GM12872 (cell line): ENCODE measurements around the gene GRIK5.

Experiments
- TF ChIP-seq, protein P1 (sequence below): IDR thresholded peaks from 3 replicates; pipeline ENCODE4 v1.5.1; 2011; ENCODE audit warnings: low read depth, mild to moderate bottlenecking, low read length, moderate library complexity; ENCODE audit not compliant: insufficient read depth

The GRIK5 gene

DNA sequence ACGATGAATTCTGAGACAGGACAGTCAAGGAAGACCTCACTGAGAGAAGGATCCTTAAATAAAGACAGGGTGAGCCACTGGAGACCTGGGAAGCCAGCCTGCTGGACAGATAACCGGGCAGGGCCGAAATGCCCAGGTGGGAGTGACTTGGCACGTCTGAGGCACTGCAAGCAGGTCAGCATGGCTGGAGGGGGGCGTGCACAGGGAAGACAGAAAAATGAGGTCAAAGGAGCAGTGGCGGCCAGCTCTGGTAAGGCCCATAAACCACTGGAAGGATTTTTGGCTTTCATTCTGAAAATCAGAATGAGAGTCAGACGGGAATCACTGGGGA lies 70.2 kb downstream of the GRIK5 start:
- TF ChIP-seq, protein P1, sequence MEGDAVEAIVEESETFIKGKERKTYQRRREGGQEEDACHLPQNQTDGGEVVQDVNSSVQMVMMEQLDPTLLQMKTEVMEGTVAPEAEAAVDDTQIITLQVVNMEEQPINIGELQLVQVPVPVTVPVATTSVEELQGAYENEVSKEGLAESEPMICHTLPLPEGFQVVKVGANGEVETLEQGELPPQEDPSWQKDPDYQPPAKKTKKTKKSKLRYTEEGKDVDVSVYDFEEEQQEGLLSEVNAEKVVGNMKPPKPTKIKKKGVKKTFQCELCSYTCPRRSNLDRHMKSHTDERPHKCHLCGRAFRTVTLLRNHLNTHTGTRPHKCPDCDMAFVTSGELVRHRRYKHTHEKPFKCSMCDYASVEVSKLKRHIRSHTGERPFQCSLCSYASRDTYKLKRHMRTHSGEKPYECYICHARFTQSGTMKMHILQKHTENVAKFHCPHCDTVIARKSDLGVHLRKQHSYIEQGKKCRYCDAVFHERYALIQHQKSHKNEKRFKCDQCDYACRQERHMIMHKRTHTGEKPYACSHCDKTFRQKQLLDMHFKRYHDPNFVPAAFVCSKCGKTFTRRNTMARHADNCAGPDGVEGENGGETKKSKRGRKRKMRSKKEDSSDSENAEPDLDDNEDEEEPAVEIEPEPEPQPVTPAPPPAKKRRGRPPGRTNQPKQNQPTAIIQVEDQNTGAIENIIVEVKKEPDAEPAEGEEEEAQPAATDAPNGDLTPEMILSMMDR = no peak

DNA sequence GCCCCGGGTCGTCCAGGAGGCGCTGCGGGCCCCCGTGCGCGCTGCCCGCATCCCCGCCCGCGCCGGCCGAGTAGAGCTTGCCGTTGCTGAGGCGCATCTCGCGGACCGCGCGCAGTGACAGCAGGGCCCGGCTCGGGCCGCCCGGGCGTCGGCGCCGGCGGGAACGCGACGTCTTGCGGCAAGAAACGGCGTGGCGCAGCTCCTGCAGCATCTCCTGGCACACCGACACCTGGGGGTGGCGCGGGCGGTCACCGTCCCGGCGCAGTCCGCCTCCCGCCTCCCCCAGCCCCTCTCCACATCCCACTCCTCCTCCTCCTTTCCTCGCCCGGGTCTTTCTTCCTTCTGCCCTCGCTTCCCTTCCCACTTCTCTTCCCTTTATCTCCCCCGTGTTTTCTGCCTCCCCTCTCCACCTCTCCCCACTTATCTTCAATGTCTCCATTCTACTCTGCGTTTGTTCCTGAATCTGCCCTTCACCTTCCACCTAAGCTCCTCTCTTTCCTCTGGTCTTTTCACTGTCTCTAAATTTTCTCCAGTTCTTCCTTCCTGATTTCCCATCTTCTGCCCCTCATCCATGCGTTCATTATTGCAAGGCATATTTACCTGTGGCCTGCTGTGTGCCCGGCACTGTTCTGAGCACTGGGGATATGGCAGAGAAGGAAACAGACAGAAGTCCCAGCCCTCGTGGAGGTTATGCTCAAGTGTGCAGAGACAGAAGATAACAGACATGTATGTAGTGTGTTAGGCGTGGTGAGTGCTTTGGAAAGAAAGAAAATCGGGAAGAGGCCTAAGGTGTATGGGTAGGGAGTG lies 70.7 kb downstream of the GRIK5 start:
- TF ChIP-seq, protein P1 = no peak

DNA sequence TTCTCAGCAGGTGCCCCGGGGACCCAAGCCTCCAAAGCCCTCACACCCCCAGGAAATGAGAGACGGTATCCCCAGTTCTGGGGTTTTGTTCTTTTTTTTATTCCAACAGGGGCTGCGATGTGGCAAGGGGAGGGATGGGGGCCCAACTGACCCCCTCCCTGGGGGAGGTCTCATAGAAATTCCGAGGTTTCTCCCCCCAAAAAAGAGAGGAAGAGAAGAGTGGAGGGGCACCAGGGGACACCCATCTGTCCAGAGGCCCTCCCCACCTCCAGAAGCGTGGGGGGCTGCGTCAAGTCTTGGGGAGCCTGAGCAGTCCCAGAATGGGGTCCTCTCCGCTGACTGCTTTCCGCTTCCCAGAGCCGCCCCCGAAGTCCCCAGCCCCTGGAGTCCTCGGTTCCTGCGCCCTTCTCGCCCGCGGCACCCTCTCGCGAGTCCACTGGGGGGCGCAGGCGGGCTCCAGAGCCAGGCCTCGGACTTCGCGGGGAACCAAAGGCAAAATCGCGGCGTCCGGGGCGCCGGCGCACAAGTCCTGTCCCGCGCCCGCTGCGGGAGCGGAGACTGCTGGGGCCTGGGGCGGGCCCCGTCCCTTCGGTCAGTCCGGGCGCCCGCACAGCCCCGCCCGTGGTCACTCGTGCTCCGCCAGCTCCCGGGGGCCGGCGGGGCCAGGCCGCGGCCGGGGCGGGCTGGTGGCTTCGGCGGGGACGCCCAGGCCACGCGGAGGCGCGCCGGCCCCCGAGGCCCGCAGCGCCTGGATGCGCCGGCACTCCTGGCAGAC lies 71.6 kb downstream of the GRIK5 start:
- TF ChIP-seq, protein P1 = peak; percentile 61

DNA sequence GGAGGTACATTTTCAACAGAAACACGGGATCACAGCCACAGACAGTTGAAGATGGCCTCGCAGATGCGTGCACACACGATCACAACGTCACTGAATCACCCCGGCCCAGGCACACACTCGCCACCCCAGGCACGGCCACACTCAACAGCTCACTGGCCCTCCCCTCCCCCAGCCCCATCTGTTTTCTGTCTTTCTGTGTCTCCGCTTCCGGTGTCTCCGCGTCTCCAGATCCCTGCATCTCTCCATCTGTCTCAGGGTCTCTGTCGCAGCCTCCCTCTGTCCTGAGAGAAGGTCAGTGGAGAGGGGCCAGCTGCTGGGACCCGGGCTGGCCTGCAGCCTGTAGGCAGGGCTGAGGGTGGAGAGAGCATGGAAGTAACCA lies 72.2 kb downstream of the GRIK5 start:
- TF ChIP-seq, protein P1 = no peak

DNA sequence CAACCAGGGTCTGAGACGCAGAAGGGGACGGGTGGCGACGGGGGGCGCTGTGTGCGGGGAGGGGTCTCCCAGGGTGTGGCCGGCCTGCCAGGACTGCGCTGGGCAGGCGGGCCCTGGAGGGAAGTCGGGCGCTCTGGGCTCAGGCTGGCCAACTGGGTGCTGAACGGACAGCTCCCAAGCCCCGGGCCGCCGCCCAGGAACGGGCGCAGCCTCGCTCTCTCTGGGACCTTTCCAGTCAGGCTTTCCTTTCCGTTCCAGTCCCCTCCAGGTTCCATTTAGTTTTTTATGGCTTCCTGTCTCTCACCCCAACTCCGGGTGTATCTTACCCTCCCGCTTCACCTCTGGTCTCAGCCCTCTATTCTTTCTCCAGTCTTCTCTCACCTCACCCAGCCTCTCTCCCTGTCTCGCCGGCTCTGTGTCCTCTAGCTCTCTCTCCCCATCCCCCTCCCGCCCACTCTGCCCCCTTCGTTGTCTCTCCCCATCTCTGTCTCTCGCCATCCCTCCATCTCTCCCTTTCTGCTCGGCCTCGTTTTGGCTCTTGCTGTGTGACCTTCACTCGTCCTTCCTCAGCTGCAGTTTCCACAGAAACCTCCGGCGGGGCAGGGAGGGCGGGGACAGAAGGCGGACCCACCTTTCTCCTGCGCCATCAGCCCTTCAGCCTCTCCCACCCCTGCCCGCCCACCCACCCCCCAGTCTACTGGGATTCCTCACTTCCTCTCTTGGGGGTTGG lies 72.7 kb downstream of the GRIK5 start:
- TF ChIP-seq, protein P1 = no peak

DNA sequence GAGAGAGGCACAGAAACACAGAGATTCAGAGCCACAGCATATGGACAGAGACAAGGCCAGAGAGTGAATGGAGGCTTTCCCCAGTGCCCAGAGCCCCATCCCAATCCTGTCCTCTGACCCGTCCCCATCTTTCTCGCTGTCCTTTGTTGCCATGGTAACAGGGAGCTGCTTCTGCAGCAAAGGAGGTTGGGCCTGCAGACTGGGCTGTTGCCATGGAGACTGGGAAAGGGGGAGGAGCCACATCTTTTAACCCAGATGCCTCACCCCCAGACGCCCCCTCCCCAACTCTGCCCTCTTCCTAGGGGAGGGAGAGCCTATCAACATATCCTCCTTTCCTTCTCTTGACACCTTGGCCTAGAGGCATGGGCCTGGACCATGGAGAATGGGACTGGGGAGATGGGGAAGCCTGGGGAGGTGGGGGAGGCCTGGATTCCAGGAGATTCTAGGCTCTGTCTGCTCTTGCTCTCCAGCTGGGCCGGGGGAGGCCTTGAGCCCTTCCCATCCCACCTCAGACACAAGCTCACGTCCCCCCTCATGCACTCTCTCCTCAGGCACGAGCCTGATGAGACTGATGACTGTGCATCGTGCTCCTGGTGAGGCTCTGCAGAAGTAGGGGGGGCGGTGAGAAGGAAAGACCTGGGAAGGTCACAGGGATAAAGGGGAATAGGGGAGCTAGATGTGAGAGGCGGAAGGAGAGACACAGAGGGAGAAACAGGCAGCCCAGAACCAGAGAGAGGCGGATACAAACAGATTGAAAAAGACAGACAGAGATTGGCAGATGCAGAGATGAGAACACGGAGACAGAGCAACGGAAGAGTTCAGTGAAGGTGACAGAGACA lies 73.8 kb downstream of the GRIK5 start:
- TF ChIP-seq, protein P1 = no peak
